Stomach (tissue), 4 donors: ENCODE results near the gene CREBBP.

Source experiments
- CTCF ChIP-seq, 7 experiments: fragments of 450-650 bp in 4 of 7; fragments of 200-600 bp in 3 of 7; sonication (generic) in 3 of 7; IDR thresholded peaks; one replicate each; pipeline ENCODE4 v1.5.1; 2016 to 2019; ENCODE audit warnings: antibody characterized with exemption in 7 of 7, control low read depth in 2 of 7, mild to moderate bottlenecking in 1 of 7
- EP300 ChIP-seq: sonication (generic); formaldehyde crosslinking; IDR thresholded peaks from one replicate; pipeline ENCODE4 v1.6.1; 2017; ENCODE audit warnings: antibody characterized with exemption
- POLR2A ChIP-seq, 4 donors: fragments of 450-650 bp; IDR thresholded peaks; one replicate each; pipeline ENCODE4 v1.6.1; 2016; ENCODE audit warnings: antibody characterized with exemption in 4 of 4, control low read depth in 2 of 4, mild to moderate bottlenecking in 1 of 4, moderate library complexity in 1 of 4
- POLR2AphosphoS5 ChIP-seq, 3 donors: sonication (generic); formaldehyde crosslinking; IDR thresholded peaks; one replicate each; pipeline ENCODE4 v1.6.1; 2016; ENCODE audit warnings: antibody characterized with exemption in 3 of 3

- no peak for TF ChIP-seq POLR2AphosphoS5 (IDR thresholded peaks at IDR 0.05)
- no peak for TF ChIP-seq CTCF (IDR thresholded peaks at IDR 0.05)
- TF ChIP-seq POLR2A (IDR thresholded peaks at IDR 0.05) = no peak
- TF ChIP-seq EP300 = no peak
Measured at GRCh38 chr16:3850544-3850899, 30.0 kb downstream of the CREBBP start.
